ENCODE data around the gene EDC4. TPM values are rescaled to one million over a fixed set of nuclear protein-coding genes. Genes with fewer than 3 reads are reported as not detected.

Gene EDC4
- total and polyA plus RNA-seq, 2 of the 13 experiments (the other 11 are each of a cell fraction or from before 2014, with no cell fraction given): 51.4 to 59.1 TPM

DNA sequence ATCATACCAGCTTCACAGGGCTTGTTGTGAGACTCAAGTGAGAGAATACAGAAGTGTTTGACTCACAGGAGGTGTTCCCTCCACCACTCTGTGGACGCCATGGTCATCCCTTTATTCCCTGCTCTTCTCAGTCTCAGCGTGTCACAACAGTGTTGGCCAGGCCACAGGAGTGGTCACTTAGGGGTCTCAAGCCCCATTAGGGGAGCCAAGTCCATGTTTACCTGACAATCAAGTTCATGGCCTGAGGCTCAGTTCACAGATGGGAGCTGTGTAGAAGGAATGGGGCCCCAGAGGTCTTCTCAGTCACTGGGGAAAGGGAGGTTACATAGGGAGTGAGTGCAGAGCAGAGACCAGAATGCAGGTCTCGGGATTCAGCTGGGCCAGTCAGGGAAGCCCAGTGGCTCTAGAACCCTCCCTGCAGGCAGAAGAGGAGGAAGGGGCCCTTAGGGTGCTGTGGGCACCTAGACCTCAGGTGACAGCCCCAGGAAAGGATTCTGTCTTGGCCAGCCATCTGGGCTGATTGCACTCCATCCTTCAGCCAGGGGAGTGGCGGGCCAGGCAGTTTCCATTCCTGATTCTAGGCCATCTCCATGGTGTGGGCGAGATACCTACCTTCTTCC, 15.8 kb upstream of the EDC4 start (continued):
- TF ChIP-seq FOXO1 (CRISPR knock-in tag; IDR thresholded peaks at IDR 0.05) (0 out of 2 replicates have a peak, but pooled peaks have one; percentile 25), GTF3A (CRISPR knock-in tag; conservative IDR thresholded peaks at IDR 0.05) (no peak), ZNF557 (CRISPR knock-in tag; IDR thresholded peaks at IDR 0.05) (no peak), HMG20A (CRISPR knock-in tag; IDR thresholded peaks at IDR 0.05; ENCODE audit: borderline replicate concordance) (no peak), ZBTB44 (CRISPR knock-in tag; IDR thresholded peaks at IDR 0.05) (no peak), USF2 (IDR thresholded peaks at IDR 0.05; ENCODE audit: low read depth, low read length) (no peak), USF2 (CRISPR knock-in tag; IDR thresholded peaks at IDR 0.05; ENCODE audit: borderline replicate concordance) (no peak), ZNF777 (CRISPR knock-in tag; IDR thresholded peaks at IDR 0.05) (no peak), CHD4 (IDR thresholded peaks at IDR 0.05; ENCODE audit: borderline replicate concordance, low read length) (no peak), ZNF329 (CRISPR knock-in tag; IDR thresholded peaks at IDR 0.05; ENCODE audit: low read depth) (no peak), ARID5B (CRISPR knock-in tag; IDR thresholded peaks at IDR 0.05) (0 out of 2 replicates have a peak, but pooled peaks have one; percentile 16), JUND (CRISPR knock-in tag; IDR thresholded peaks at IDR 0.05) (no peak), HDAC6 (IDR thresholded peaks at IDR 0.05; ENCODE audit: low read depth, low read length) (no peak), SALL2 (CRISPR knock-in tag; IDR thresholded peaks at IDR 0.05) (no peak), ZNF460 (CRISPR knock-in tag; IDR thresholded peaks at IDR 0.05; ENCODE audit: borderline replicate concordance) (no peak), TEAD3 (CRISPR knock-in tag; optimal IDR thresholded peaks at IDR 0.05; ENCODE audit: borderline replicate concordance) (no peak)
- TF ChIP-seq, protein P1, sequence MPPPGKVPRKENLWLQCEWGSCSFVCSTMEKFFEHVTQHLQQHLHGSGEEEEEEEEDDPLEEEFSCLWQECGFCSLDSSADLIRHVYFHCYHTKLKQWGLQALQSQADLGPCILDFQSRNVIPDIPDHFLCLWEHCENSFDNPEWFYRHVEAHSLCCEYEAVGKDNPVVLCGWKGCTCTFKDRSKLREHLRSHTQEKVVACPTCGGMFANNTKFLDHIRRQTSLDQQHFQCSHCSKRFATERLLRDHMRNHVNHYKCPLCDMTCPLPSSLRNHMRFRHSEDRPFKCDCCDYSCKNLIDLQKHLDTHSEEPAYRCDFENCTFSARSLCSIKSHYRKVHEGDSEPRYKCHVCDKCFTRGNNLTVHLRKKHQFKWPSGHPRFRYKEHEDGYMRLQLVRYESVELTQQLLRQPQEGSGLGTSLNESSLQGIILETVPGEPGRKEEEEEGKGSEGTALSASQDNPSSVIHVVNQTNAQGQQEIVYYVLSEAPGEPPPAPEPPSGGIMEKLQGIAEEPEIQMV (CRISPR knock-in tag; IDR thresholded peaks at IDR 0.05; ENCODE audit: low read depth): peak; percentile 37; the same call in 1 of the 2 replicates
